Gastrocnemius medialis (tissue), 4 donors: Measurements from ENCODE around the gene CRYBB1. TPM values are rescaled to one million over a fixed set of nuclear protein-coding genes. Genes with fewer than 3 reads are reported as not detected.

ENCODE experiments used
- ATAC-seq, 2 donors: fragments of 150-250 bp; one replicate each; pipeline ENCODE4 v1.9.1; 2016
- DNase-seq, 2 donors: peaks; one replicate each; pipeline ENCODE4 v3.0.0-alpha.2; 2019
- H3K27ac ChIP-seq, 4 donors: fragments of 200-600 bp; sonication (generic); 1 replicate in 1 of 4; 2 replicates in 3 of 4; pipeline ENCODE4 v1.5.1; 2016 to 2018; ENCODE audit warnings: mild to moderate bottlenecking in 2 of 4, moderate library complexity in 1 of 4
- H3K27me3 ChIP-seq, 3 donors: fragments of 200-600 bp; sonication (generic) in 2 of 3; 1 replicate in 1 of 3; 2 replicates in 2 of 3; pipeline versions ENCODE4 v1.5.1 to v1.6.0; 2016 to 2019; ENCODE audit warnings: mild to moderate bottlenecking in 1 of 3, moderate library complexity in 1 of 3
- H3K36me3 ChIP-seq, 2 donors: fragments of 200-600 bp; sonication (generic) in 1 of 2; one replicate each; pipeline ENCODE4 v1.5.1; 2017 to 2018
- H3K4me1 ChIP-seq, 2 donors: fragments of 200-600 bp; sonication (generic) in 1 of 2; one replicate each; pipeline ENCODE4 v1.5.1; 2016 to 2017; ENCODE audit warnings: mild to moderate bottlenecking in 2 of 2
- H3K4me3 ChIP-seq, 4 donors: fragments of 200-600 bp; sonication (generic) in 3 of 4; 1 replicate in 1 of 4; 2 replicates in 3 of 4; pipeline ENCODE4 v1.5.1; 2016 to 2019; ENCODE audit warnings: mild to moderate bottlenecking in 2 of 4
- H3K9me3 ChIP-seq, 3 donors: fragments of 200-600 bp; sonication (generic) in 2 of 3; 1 replicate in 1 of 3; 2 replicates in 2 of 3; pipeline ENCODE4 v1.5.1; 2016 to 2019
- POLR2A ChIP-seq, 2 donors: fragments of 450-650 bp; IDR thresholded peaks; one replicate each; pipeline ENCODE4 v1.6.1; 2017; ENCODE audit warnings: antibody characterized with exemption in 2 of 2, mild to moderate bottlenecking in 2 of 2, moderate library complexity in 2 of 2
- in situ Hi-C, 4 donors: fragments of 200-750 bp; cut with MboI; loops; one replicate each; pipeline versions ENCODE4 v1.15.0 to v1.8.0; 2017; ENCODE audit warnings: low sequenced_read_pairs in 4 of 4
- intact Hi-C: fragments of 100-400 bp; cut with DNase I; formaldehyde crosslinking; loops from one replicate; pipeline ENCODE4 v1.15.1; 2023; ENCODE audit warnings: low total_unique reads
- total RNA-seq, 4 donors: library from RNA; depleted of rRNA; stranded (reverse); fragments of >200 nt; gene quantifications; one replicate each; pipeline versions ENCODE4 v1.1.0 to v1.2.3, GENCODE V29; 2016
- TF ChIP-seq, protein P1 (sequence below), 5 experiments: fragments of 450-650 bp in 3 of 5; fragments of 200-600 bp in 2 of 5; sonication (generic) in 2 of 5; IDR thresholded peaks in 4 of 5; conservative IDR thresholded peaks in 1 of 5; 1 replicate in 4 of 5; 2 replicates in 1 of 5; pipeline ENCODE4 v1.5.1; 2016 to 2019; ENCODE audit warnings: antibody characterized with exemption in 5 of 5, mild to moderate bottlenecking in 3 of 5, moderate library complexity in 3 of 5

CRYBB1 gene
- total RNA-seq, 4 donors from 2014 or later = 0.97 TPM; not detected in 3

DNA sequence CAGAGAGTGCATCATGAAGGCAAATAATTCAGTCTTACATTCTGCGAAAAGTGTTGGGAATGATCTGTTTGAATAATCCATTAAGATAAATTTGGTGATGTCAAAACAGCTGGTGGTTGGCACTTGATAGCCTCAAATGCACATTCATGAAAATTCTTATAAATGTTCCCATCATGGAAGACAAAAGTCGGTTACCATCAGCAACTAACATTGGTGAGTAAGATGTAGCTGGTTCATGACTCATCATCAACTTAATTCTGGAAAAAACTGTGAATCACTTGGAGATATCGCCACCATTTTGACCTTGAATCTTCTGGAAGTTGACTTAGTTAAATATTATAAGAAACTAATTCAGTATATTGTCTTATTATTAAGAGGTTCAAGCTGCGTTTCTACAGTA is 11.2 kb downstream of the CRYBB1 start:
- Histone ChIP-seq H3K27ac (no peak overlapping the region), H3K4me1 (no peaks in the 10 kb centered on the region), H3K9me3 (no peaks in the 10 kb centered on the region), H3K36me3 (no peaks in the 10 kb centered on the region), H3K27me3 (no peaks in the 10 kb centered on the region), H3K4me3 (no peak overlapping the region)
- in situ Hi-C loops = no loop called here
- TF ChIP-seq POLR2A (IDR thresholded peaks at IDR 0.05) = no peak
- TF ChIP-seq, protein P1, sequence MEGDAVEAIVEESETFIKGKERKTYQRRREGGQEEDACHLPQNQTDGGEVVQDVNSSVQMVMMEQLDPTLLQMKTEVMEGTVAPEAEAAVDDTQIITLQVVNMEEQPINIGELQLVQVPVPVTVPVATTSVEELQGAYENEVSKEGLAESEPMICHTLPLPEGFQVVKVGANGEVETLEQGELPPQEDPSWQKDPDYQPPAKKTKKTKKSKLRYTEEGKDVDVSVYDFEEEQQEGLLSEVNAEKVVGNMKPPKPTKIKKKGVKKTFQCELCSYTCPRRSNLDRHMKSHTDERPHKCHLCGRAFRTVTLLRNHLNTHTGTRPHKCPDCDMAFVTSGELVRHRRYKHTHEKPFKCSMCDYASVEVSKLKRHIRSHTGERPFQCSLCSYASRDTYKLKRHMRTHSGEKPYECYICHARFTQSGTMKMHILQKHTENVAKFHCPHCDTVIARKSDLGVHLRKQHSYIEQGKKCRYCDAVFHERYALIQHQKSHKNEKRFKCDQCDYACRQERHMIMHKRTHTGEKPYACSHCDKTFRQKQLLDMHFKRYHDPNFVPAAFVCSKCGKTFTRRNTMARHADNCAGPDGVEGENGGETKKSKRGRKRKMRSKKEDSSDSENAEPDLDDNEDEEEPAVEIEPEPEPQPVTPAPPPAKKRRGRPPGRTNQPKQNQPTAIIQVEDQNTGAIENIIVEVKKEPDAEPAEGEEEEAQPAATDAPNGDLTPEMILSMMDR (IDR thresholded peaks at IDR 0.05 in 4 of 5, conservative IDR thresholded peaks at IDR 0.05 in 1 of 5) = no peak
- ATAC-seq = no peak
- no peak for DNase-seq
- intact Hi-C loops = no loop called here

DNA sequence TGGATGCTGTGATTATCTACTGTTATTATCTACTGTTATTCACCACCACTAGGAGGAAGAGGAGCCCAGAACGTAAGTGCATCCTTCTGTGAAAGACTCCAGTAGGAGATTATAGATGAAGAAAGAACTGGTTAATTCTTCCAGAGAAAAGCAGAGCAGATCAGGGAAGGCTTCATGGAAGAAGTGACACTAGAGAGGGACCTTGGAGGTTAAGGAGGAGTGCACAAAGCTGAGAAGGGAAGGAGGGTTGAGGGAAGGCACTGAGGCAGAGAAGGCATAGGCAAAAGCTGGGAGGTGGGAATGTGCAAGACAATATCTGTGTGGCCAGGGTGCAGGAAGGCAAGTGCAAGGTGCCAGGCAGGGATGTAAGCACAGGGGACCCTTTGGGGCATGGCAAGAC is 13.5 kb downstream of the CRYBB1 start:
- no peaks in the 10 kb centered on the region for H3K9me3 ChIP-seq
- TF ChIP-seq, protein P1 (IDR thresholded peaks at IDR 0.05 in 4 of 5, conservative IDR thresholded peaks at IDR 0.05 in 1 of 5) = no peak
- TF ChIP-seq POLR2A (IDR thresholded peaks at IDR 0.05) = no peak
- H3K36me3 ChIP-seq = no peaks in the 10 kb centered on the region
- DNase-seq (no peak), ATAC-seq (no peak)
- H3K4me1 ChIP-seq = no peaks in the 10 kb centered on the region
- H3K27me3 ChIP-seq = no peaks in the 10 kb centered on the region
- H3K27ac ChIP-seq = no peak overlapping the region
- H3K4me3 ChIP-seq = no peak overlapping the region
- in situ Hi-C loops (no loop called here), intact Hi-C loops (no loop called here)

DNA sequence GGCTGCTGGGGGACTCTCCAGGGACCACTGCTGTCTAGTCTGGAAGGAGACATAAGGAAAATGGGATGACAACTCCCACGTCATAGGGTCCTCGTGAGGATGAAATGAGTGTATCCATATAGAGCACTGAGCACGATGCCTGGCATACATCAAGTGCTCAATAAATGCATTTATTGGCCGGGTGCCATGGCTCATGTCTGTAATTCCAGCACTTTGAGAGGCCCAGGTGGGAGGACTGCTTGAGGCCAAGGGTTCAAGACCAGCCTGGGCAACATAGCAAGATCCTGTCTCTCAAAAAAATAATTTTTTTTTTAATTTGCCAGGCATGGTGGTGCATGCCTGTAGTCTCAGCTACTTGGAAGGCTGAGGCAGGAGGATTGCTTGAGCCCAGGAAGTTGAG is 15.7 kb downstream of the CRYBB1 start:
- intact Hi-C loops = no loop called here
- ATAC-seq (no peak), DNase-seq (no peak)
- TF ChIP-seq POLR2A (IDR thresholded peaks at IDR 0.05) = no peak
- TF ChIP-seq, protein P1 (IDR thresholded peaks at IDR 0.05 in 4 of 5, conservative IDR thresholded peaks at IDR 0.05 in 1 of 5) = no peak
- Histone ChIP-seq H3K36me3 (no peaks in the 10 kb centered on the region), H3K4me3 (no peak overlapping the region), H3K9me3 (no peaks in the 10 kb centered on the region), H3K4me1 (no peaks in the 10 kb centered on the region), H3K27me3 (no peaks in the 10 kb centered on the region), H3K27ac (no peak overlapping the region)
- in situ Hi-C loops = no loop called here

DNA sequence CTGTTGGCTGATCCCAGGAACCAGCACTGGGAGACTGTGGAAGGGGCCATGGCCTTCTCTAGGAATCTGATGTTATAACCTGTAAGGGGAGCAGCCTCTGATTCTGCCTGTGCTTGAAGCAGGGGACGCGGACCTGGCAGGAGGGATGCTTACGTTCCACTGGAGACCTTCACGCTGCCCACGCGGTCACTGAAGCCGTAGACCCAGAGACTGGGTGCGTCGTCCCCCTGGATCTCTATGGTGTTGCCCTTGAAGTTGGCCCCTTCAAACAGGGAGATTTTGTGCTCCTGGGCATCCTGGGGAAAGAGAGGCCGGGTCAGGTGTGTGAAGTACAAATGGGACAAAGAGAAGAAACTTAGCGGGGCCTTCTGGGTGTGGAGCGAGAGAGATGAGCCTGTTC is 16.1 kb downstream of the CRYBB1 start:
- H3K36me3 ChIP-seq = no peaks in the 10 kb centered on the region
- in situ Hi-C loops = no loop called here
- no peaks in the 10 kb centered on the region for H3K4me1 ChIP-seq
- H3K9me3 ChIP-seq = no peaks in the 10 kb centered on the region
- DNase-seq (no peak), ATAC-seq (no peak)
- no peaks in the 10 kb centered on the region for H3K27me3 ChIP-seq
- H3K4me3 ChIP-seq = no peak overlapping the region
- TF ChIP-seq, protein P1 (IDR thresholded peaks at IDR 0.05 in 4 of 5, conservative IDR thresholded peaks at IDR 0.05 in 1 of 5) = no peak
- TF ChIP-seq POLR2A (IDR thresholded peaks at IDR 0.05) = no peak
- H3K27ac ChIP-seq = no peak overlapping the region
- intact Hi-C loops = no loop called here

DNA sequence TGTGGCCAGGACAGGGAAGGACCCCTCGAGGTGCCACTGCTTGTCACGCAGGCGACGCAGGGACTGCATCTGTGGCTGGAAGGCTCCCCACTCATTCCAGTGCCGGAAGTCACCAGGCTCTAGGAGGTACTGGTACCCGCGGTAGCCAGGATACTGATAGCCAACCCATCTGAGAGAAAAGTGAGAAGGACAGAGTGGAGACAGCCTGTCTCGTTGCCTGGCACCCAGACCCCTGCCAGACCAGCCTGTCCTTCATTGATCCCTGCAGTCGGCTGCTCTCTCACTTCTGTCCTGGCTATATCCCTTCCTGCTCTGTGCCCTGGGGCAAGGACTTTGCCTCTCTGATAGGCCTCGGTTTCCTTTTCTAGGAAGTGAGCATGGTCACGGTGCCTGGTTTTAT is 18.3 kb downstream of the CRYBB1 start:
- in situ Hi-C loops = no loop called here
- Histone ChIP-seq H3K9me3 (no peaks in the 10 kb centered on the region), H3K27me3 (no peaks in the 10 kb centered on the region), H3K27ac (no peak overlapping the region), H3K4me1 (no peaks in the 10 kb centered on the region), H3K4me3 (no peak overlapping the region), H3K36me3 (no peaks in the 10 kb centered on the region)
- DNase-seq (no peak), ATAC-seq (no peak)
- no peak for TF ChIP-seq POLR2A (IDR thresholded peaks at IDR 0.05)
- TF ChIP-seq, protein P1 (IDR thresholded peaks at IDR 0.05 in 4 of 5, conservative IDR thresholded peaks at IDR 0.05 in 1 of 5) = no peak
- intact Hi-C loops = no loop called here
